Parathyroid adenoma (tissue), 2 donors: ENCODE results near the gene EAPP.

Experiments
- H2AFZ ChIP-seq: fragments of 300-600 bp; sonication (generic); one replicate; pipeline ENCODE4 v1.7.0; 2017; ENCODE audit warnings: antibody characterized with exemption, mild to moderate bottlenecking
- H3K27ac ChIP-seq: fragments of 300-600 bp; sonication (generic); one replicate; pipeline ENCODE4 v1.7.0; 2017
- H3K27me3 ChIP-seq: fragments of 300-600 bp; sonication (generic); one replicate; pipeline ENCODE4 v1.7.0; 2017; ENCODE audit warnings: low read length; ENCODE audit not compliant: control insufficient read depth, insufficient read depth
- H3K36me3 ChIP-seq: fragments of 300-600 bp; sonication (generic); one replicate; pipeline ENCODE4 v1.7.0; 2017; ENCODE audit warnings: low read length; ENCODE audit not compliant: control insufficient read depth, insufficient read depth
- H3K4me1 ChIP-seq: fragments of 300-600 bp; sonication (generic); one replicate; pipeline ENCODE4 v1.7.0; 2017; ENCODE audit warnings: control low read depth
- H3K4me2 ChIP-seq: fragments of 300-600 bp; sonication (generic); one replicate; pipeline ENCODE4 v1.7.0; 2017; ENCODE audit warnings: low read length
- H3K4me3 ChIP-seq: fragments of 300-600 bp; sonication (generic); one replicate; pipeline ENCODE4 v1.7.0; 2017; ENCODE audit warnings: low read depth, low read length
- H3K79me2 ChIP-seq: fragments of 300-600 bp; sonication (generic); one replicate; pipeline ENCODE4 v1.7.0; 2017; ENCODE audit warnings: control low read depth
- H3K9ac ChIP-seq: fragments of 300-600 bp; sonication (generic); one replicate; pipeline ENCODE4 v1.7.0; 2017; ENCODE audit warnings: mild to moderate bottlenecking
- H3K9me3 ChIP-seq: fragments of 300-600 bp; sonication (generic); one replicate; pipeline ENCODE4 v1.7.0; 2017; ENCODE audit warnings: low read length; ENCODE audit not compliant: control insufficient read depth
- CTCF ChIP-seq: fragments of 300-600 bp; sonication (generic); IDR thresholded peaks from one replicate; pipeline ENCODE4 v1.7.0; 2017; ENCODE audit warnings: antibody characterized with exemption, mild to moderate bottlenecking
- donor health status: primary hyperparathyroidism.

EAPP gene

DNA sequence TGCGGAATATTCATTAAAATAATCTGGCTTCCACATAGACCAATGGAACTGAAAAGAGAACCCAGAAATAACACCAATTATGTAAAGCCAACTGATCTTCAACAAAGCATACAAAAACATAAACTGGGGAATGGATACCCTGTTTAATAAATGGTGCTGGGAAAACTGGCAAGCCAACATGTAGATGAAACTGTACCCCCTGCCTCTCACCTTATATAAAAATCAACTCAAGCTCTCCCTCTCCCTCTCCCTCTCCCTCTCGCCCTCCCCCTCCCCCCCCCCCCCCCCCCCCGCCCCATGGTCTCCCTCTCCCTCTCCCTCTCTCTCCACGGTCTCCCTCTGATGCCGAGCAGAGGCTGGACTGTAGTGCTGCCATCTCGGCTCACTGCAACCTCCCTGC lies 64.3 kb downstream of the EAPP start:
- Histone ChIP-seq H3K27ac (no peak overlapping the region), H3K9me3 (no peaks in the 10 kb centered on the region), H3K4me2 (no peak overlapping the region), H3K79me2 (no peaks in the 10 kb centered on the region), H3K4me1 (no peaks in the 10 kb centered on the region), H2AFZ (no peak overlapping the region), H3K4me3 (no peak overlapping the region), H3K36me3 (no peaks in the 10 kb centered on the region), H3K27me3 (no peaks in the 10 kb centered on the region), H3K9ac (no peak overlapping the region)
- no peak for TF ChIP-seq CTCF

- Histone ChIP-seq H3K9me3 (no peaks in the 10 kb centered on the region), H3K27ac (no peak overlapping the region), H3K4me2 (no peak overlapping the region), H3K4me3 (no peak overlapping the region), H3K4me1 (no peaks in the 10 kb centered on the region), H2AFZ (no peak overlapping the region), H3K27me3 (no peaks in the 10 kb centered on the region), H3K36me3 (no peaks in the 10 kb centered on the region), H3K79me2 (no peaks in the 10 kb centered on the region), H3K9ac (no peak overlapping the region)
- TF ChIP-seq CTCF: no peak
These were observed 65.3 kb downstream of the EAPP start for GRCh38 chr14:34474187-34474679.

DNA sequence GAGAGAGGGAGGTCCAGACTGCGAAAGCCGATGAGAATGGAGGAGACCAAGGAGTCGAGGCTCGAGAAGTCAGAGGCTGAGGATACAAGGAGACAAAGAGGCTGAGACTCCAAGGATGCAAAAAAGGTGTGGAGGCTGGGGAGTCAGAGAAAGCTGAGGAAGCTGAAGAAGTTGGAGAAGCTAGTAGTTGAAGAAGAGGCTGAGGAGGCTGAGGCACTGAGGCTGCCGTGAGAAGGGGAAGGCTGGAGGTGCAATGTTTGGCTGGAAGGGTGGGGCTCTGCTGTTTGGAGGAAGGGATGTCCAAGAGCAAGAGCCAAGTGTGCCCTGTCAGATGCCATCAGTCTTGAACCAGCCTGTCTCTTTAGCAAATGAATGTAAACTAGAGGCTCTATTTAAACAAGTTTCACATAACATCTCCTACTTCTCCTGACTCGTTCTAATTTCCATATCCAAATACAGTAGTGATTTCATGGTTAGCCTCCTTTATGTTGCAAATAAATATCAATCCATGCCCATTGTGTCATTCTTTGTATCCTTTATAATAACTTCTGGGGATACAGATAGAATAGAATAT lies 66.7 kb downstream of the EAPP start:
- H3K27ac ChIP-seq: no peak overlapping the region
- no peaks in the 10 kb centered on the region for H3K36me3 ChIP-seq
- no peak for TF ChIP-seq CTCF
- no peak overlapping the region for H3K4me2 ChIP-seq
- no peaks in the 10 kb centered on the region for H3K4me1 ChIP-seq
- no peaks in the 10 kb centered on the region for H3K79me2 ChIP-seq
- no peaks in the 10 kb centered on the region for H3K9me3 ChIP-seq
- no peak overlapping the region for H3K4me3 ChIP-seq
- no peaks in the 10 kb centered on the region for H3K27me3 ChIP-seq
- no peak overlapping the region for H3K9ac ChIP-seq
- H2AFZ ChIP-seq: no peak overlapping the region

DNA sequence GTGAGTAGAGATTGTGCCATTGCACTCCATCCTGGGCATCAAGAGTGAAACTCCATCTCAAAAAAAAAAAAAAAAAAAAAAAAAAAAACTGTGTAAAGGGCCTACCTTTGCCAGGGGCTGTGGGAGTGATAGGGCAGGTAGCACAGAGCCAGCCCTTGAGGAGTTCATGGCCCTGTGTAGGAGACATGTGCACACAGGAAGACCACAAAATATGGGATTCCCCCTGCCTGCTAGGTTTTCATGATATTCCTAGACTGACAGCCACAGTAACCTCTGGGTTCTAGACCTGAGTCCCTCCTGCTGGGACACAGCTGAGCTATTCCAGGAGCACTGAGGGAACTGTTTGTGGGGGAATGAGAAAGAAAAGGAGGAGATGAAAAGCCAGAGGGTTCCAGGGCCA lies 69.2 kb downstream of the EAPP start:
- Histone ChIP-seq H3K4me2 (no peak overlapping the region), H3K9ac (no peak overlapping the region), H3K4me3 (no peak overlapping the region), H3K27me3 (no peaks in the 10 kb centered on the region), H3K4me1 (no peaks in the 10 kb centered on the region), H2AFZ (no peak overlapping the region), H3K27ac (no peak overlapping the region), H3K79me2 (no peaks in the 10 kb centered on the region), H3K9me3 (no peaks in the 10 kb centered on the region), H3K36me3 (no peaks in the 10 kb centered on the region)
- TF ChIP-seq CTCF: no peak

GRCh38 chr14:34466691-34467090 lies 72.8 kb downstream of the EAPP start:
- H3K9ac ChIP-seq: no peak overlapping the region
- no peaks in the 10 kb centered on the region for H3K27me3 ChIP-seq
- no peak overlapping the region for H3K4me2 ChIP-seq
- no peak overlapping the region for H2AFZ ChIP-seq
- no peak overlapping the region for H3K27ac ChIP-seq
- no peaks in the 10 kb centered on the region for H3K36me3 ChIP-seq
- no peaks in the 10 kb centered on the region for H3K79me2 ChIP-seq
- H3K9me3 ChIP-seq: no peaks in the 10 kb centered on the region
- no peak for TF ChIP-seq CTCF
- no peak overlapping the region for H3K4me3 ChIP-seq
- H3K4me1 ChIP-seq: peaks cover 2% of the 10 kb centered on the region
